Thymus (tissue), 11 donors: ENCODE measurements around the gene MUC5B. TPM values are rescaled to one million over a fixed set of nuclear protein-coding genes. Genes with fewer than 3 reads are reported as not detected.
A peak's percentile ranks its signal among the peaks of the same experiment; 100 is the strongest.

Experiments
- DNase-seq, 9 donors: peaks; one replicate each; pipeline ENCODE4 v3.0.0-alpha.2; 2013; ENCODE audit warnings: low spot score in 9 of 9, low read depth in 6 of 9, missing footprints in 1 of 9
- H3K27ac ChIP-seq, 2 donors: one replicate each; pipeline ENCODE4 v1.5.1; 2013; ENCODE audit warnings: control low read depth in 1 of 2, low read depth in 1 of 2, low read length in 1 of 2, mild to moderate bottlenecking in 1 of 2, moderate library complexity in 1 of 2
- H3K27me3 ChIP-seq, 2 donors: one replicate each; pipeline ENCODE4 v1.5.1; 2013; ENCODE audit warnings: low read length in 1 of 2; ENCODE audit not compliant: control insufficient read depth in 2 of 2, insufficient read depth in 1 of 2
- H3K36me3 ChIP-seq, 2 donors: one replicate each; pipeline ENCODE4 v1.5.1; 2013; ENCODE audit warnings: low read length in 1 of 2, mild to moderate bottlenecking in 1 of 2, moderate library complexity in 1 of 2; ENCODE audit not compliant: control insufficient read depth in 2 of 2, insufficient read depth in 2 of 2
- H3K4me1 ChIP-seq, 2 donors: one replicate each; pipeline ENCODE4 v1.5.1; 2013; ENCODE audit warnings: low read length in 2 of 2; ENCODE audit not compliant: control insufficient read depth in 2 of 2, insufficient read depth in 2 of 2
- H3K4me3 ChIP-seq, 2 donors: one replicate each; pipeline ENCODE4 v1.5.1; 2013; ENCODE audit warnings: low read length in 2 of 2, control low read depth in 1 of 2, mild to moderate bottlenecking in 1 of 2
- H3K9me3 ChIP-seq, 2 donors: one replicate each; pipeline ENCODE4 v1.5.1; 2013; ENCODE audit warnings: low read length in 1 of 2, mild to moderate bottlenecking in 1 of 2; ENCODE audit not compliant: control insufficient read depth in 2 of 2, insufficient read depth in 1 of 2
- WGBS: extraction: QIAGEN DNeasy Blood & Tissue Kit; methylation state at CpG from one replicate; pipeline ENCODE4 v1.1.7; 2013; 5-methylcytosine and 5-hydroxymethylcytosine counted together
- polyA plus RNA-seq: library from polyadenylated mRNA; stranded (reverse); fragments of 200-250 nt; gene quantifications from one replicate; pipeline ENCODE4 v1.2.3, GENCODE V29; 2013
- total RNA-seq: library from RNA; stranded (reverse); fragments of 120-200 nt; gene quantifications from one replicate; pipeline ENCODE4 v1.2.4, GENCODE V29; 2013
- donor health status: healthy.

MUC5B gene
- total and polyA plus RNA-seq, 2 donors = under 0.01 to 0.02 TPM

DNA sequence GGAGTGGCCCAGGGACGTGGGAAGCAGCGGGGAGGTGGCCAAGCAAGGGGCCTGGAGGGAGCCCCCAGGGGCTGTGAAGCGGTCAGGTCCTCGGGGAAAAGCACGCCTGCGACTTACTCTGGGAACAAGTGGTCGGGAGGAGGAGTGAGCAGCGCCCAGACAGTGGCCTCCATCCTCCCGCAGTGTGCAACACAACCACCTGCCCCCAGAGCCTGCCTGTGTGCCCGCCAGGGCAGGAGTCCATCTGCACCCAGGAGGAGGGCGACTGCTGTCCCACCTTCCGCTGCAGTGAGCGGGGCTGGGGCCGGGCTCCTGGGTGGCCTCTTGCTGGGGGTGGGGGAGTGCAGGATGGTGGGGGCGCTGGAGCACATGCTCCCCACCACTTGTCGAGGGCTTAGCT, 35.0 kb downstream of the MUC5B start:
- H3K9me3 ChIP-seq = peaks cover 1 to 5% of the 10 kb centered on the region in 2 donors
- no peak overlapping the region for H3K4me3 ChIP-seq
- WGBS = 94% methylated on average over 16 of the region's 16 CpGs
- no peak overlapping the region for H3K27ac ChIP-seq
- H3K27me3 ChIP-seq = no peaks in the 10 kb centered on the region
- peaks cover 5 to 10% of the 10 kb centered on the region in 2 donors for H3K4me1 ChIP-seq
- DNase-seq = no peak
- H3K36me3 ChIP-seq = no peaks in the 10 kb centered on the region

DNA sequence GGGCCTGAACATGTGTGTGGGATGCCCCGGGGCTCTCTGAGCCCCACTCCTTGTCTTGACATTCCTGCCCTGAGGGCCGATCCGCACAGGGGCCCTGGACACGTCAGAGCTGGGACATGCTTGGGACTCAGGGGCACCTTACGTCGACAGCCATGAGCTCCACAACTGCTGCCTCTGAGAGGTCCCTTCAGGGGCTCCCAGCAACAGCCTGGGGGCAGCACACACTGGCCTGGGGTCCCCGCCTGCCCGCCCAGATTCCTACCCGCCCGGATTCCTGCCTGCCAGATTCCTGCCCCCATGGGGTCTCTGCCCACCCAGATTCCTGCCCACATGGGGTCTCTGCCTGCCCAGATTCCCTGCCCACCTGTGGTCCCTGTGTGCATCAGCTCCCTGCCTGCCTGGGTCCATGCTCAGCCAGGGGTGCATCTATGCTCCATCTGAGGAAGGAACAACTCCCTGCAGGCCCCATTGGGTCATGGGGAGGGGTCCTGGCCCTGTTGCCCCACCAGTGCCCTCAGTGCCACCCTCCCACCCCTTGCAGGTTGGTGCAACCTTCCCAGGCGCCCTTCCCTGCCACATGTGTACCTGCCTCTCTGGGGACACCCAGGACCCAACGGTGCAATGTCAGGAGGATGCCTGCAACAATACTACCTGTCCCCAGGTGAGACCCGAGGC, 35.7 kb downstream of the MUC5B start:
- H3K4me1 ChIP-seq = peaks cover 7 to 13% of the 10 kb centered on the region in 2 donors
- H3K9me3 ChIP-seq = peaks cover 0 to 1% of the 10 kb centered on the region in 2 donors
- no peak overlapping the region for H3K27ac ChIP-seq
- no peak for DNase-seq
- 88% methylated on average over 13 of the region's 13 CpGs for whole genome bisulfite sequencing
- no peak overlapping the region for H3K4me3 ChIP-seq
- H3K36me3 ChIP-seq = no peaks in the 10 kb centered on the region
- H3K27me3 ChIP-seq = no peaks in the 10 kb centered on the region

DNA sequence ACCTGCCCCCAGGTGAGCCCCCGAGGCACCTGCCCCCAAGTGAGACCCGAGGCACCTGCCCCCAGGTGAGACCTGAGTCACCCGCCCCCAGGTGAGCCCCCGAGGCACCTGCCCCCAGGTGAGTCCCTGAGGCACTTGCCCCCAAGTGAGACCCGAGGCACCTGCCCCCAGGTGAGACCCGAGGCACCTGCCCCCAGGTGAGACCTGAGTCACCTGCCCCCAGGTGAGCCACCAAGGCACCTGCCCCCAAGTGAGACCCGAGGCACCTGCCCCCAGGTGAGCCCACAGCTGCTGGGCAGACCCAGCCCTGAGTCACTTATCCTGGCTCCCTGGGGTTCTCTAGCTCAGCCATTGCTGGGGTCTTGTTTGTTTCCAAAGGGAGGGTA, 36.2 kb downstream of the MUC5B start:
- WGBS = 93% methylated on average over 7 of the region's 7 CpGs

DNA sequence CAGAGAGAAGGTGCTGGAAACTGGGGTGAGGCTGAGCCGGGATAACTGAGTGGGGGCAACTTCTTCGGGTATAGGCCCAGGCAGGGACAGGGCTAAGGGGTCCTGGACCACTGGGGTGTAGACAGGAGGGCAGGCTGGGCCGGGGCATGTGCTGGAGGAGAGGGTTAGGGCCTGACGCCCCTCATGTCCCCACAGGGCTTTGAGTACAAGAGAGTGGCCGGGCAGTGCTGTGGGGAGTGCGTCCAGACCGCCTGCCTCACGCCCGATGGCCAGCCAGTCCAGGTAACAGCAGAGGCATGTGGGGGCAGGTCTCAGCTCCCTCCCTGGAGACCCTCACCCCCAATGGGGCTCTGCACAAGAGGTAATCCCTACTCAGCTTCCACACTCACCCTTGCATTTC, 36.7 kb downstream of the MUC5B start:
- WGBS = 93% methylated on average over 9 of the region's 9 CpGs

More for the DNA sequence above, 36.2 kb downstream of the MUC5B start:
- Histone ChIP-seq H3K4me3 (no peak overlapping the region), H3K27ac (no peak overlapping the region), H3K9me3 (peaks cover 0 to 1% of the 10 kb centered on the region in 2 donors), H3K27me3 (no peaks in the 10 kb centered on the region), H3K4me1 (peaks cover 7 to 13% of the 10 kb centered on the region in 2 donors), H3K36me3 (no peaks in the 10 kb centered on the region)
- DNase-seq = no peak

DNA sequence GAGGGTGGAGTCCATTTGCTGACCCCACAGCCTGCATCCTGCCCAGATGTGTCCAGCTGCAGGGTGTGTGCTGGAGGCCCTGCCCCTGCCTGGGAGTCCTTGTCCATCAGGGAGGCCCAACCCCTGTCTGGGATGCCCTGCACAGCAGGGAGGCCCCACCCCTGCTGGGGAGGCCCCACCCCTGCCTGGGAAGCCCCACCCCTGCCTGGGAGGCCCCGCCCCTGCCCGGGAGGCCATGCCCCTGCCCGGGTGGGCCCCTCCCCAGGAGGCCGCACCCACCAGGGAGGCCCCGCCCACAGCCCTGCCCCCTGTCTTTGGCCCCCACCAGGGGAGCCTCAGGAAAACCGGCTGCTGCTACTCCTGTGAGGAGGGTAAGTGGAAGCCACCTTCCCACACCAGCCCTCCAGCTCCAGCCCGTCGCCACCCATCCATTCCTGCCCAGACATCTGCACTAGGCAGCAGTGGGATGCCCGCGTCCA, 37.2 kb downstream of the MUC5B start:
- H3K27me3 ChIP-seq = no peaks in the 10 kb centered on the region
- H3K27ac ChIP-seq = no peak overlapping the region
- DNase-seq = no peak
- H3K9me3 ChIP-seq = peaks cover 0 to 1% of the 10 kb centered on the region in 2 donors
- no peak overlapping the region for H3K4me3 ChIP-seq
- H3K36me3 ChIP-seq = no peaks in the 10 kb centered on the region
- H3K4me1 ChIP-seq = peaks cover 7 to 13% of the 10 kb centered on the region in 2 donors
- 85% methylated on average over 10 of the region's 10 CpGs for WGBS

More for the DNA sequence above, 36.7 kb downstream of the MUC5B start:
- Histone ChIP-seq H3K27ac (no peak overlapping the region), H3K9me3 (peaks cover 0 to 1% of the 10 kb centered on the region in 2 donors), H3K27me3 (no peaks in the 10 kb centered on the region), H3K4me3 (no peak overlapping the region), H3K4me1 (peaks cover 7 to 13% of the 10 kb centered on the region in 2 donors), H3K36me3 (no peaks in the 10 kb centered on the region)
- no peak for DNase-seq

DNA sequence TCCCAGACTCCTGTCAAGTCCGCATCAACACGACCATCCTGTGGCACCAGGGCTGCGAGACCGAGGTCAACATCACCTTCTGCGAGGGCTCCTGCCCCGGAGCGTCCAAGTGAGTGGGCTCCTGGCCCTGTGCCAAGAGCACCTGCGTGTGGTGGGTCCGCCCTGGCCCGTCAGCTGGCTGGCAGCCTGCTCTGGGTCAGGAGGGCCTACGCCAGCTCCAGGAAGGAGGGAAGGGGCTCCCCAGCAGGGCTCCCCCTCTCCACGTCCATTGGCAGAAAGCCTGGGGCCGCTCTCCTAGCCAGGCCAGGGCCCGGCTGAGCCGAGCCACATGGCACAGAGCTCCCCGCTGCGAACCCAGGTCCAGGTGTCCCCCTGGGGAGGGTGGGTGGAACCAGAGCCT, 37.8 kb downstream of the MUC5B start:
- Histone ChIP-seq H3K9me3 (peaks cover 1 to 5% of the 10 kb centered on the region in 2 donors), H3K4me3 (no peak overlapping the region), H3K36me3 (no peaks in the 10 kb centered on the region), H3K27me3 (no peaks in the 10 kb centered on the region), H3K4me1 (peaks cover 7 to 13% of the 10 kb centered on the region in 2 donors), H3K27ac (no peak overlapping the region)
- WGBS = 94% methylated on average over 17 of the region's 17 CpGs
- DNase-seq = no peak

DNA sequence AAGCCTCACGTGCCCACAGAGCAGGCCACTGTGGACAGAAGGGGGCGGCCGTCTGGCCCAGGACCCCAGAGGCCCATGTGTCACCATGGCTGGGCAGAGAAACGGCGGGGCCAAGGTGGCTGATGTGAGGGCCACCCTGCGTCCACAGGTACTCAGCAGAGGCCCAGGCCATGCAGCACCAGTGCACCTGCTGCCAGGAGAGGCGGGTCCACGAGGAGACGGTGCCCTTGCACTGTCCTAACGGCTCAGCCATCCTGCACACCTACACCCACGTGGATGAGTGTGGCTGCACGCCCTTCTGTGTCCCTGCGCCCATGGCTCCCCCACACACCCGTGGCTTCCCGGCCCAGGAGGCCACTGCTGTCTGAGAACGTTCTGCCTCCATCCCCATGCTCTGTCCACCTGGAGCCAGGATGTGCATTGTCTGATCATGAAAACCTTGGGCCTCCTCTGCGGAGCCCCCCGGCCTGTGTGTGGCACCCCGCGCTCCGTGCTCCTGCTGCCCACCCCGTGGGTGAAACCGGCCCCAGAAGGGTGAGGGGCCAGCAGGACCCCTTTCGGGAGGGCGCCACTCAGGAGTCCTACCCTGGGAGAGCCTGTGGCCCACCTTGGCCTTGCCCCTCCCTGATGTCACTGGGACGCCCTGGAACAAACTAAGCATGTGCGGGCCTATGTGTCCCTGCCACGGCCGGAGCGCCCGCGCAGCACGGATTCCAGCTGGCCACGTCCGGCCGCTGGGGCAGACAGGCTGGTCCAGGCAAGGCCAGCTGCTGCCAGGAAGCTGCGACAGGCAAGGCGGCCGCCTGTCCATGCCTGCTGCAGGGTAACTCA, 38.6 kb downstream of the MUC5B start:
- H3K4me1 ChIP-seq = peaks cover 7 to 13% of the 10 kb centered on the region in 2 donors
- no peak overlapping the region for H3K27ac ChIP-seq
- DNase-seq = no peak
- no peaks in the 10 kb centered on the region for H3K36me3 ChIP-seq
- H3K27me3 ChIP-seq = no peaks in the 10 kb centered on the region
- H3K4me3 ChIP-seq = no peak overlapping the region
- H3K9me3 ChIP-seq = peaks cover 1 to 10% of the 10 kb centered on the region in 2 donors
- WGBS = 97% methylated on average over 39 of the region's 39 CpGs

DNA sequence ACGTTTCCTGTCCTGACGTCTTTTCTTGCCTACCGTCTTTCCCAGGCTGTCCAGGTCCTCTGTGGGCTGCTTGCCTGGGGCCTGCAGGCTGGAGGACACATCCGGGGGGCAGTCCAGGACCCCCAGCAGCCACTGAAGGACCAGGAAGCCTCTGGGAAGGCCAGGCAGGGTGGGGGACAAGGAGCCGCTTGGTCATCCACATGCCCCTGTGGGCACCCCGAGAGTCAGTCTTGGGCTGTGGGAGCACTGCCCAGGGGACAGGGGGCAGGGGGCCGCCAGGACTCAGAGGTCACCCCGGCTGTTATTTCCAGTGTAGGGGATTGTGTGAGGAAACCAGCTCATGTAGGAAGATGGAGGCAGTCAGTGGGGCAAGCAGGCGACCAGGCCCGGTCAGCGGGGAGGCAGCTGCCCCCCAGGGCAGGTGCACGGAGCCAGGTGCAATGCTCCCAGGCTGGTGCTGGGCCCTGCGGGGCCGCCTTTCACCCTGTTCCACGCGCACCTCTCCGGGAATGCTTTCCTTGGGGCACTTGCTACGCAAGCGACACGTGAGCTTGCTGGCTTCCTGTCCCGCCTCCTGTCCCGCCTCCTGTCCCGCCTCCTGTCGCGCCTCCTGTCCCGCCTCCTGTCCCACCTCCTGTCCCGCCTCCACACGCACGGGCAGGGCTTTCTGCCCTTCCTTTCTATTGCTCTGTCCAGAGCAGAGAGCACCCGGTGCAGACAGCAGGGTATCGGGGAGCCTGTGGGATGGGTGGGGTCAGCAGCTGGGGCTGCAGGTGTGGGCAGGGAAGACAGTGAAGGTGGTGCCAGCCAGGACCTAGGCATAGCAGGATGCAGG, 39.5 kb downstream of the MUC5B start:
- Histone ChIP-seq H3K9me3 (peaks cover 1 to 10% of the 10 kb centered on the region in 2 donors), H3K4me3 (peak overlapping the region; percentile 45 to 57), H3K4me1 (peaks cover 7 to 13% of the 10 kb centered on the region in 2 donors), H3K36me3 (no peaks in the 10 kb centered on the region), H3K27me3 (no peaks in the 10 kb centered on the region), H3K27ac (peak overlapping the region in 1 of 2 donors; percentile 77)
- DNase-seq = peak; percentile 26 to 83 (median 64)
- 20% methylated on average over 31 of the region's 31 CpGs for WGBS
